ENCODE data around the gene MDM2. TPM values are rescaled to one million over a fixed set of nuclear protein-coding genes. Genes with fewer than 3 reads are reported as not detected.

MDM2 gene
- total RNA-seq, 1 experiment from 2014 or later = 159 TPM

- Mint-ChIP-seq H3K27me3 (ENCODE audit: low read depth) (no peaks in the 10 kb centered on the region; the same call in 1 of the 2 replicates), H3K27ac (no peak overlapping the region), H3K4me1 (peaks cover 0 to 5% of the 10 kb centered on the region in 2 experiments; a peak in 3 of 4 replicates), H3K36me3 (ENCODE audit: insufficient read depth in 1 of 3, low read depth in 3 of 3) (no peaks in the 10 kb centered on the region), H3K9me3 (no peaks in the 10 kb centered on the region), H3K4me3 (no peak overlapping the region)
- no peak overlapping the region for H2BK20ac ChIP-seq (ENCODE audit: low read depth, low read length, poor library complexity, severe bottlenecking)
- no peak overlapping the region for H3K23ac ChIP-seq (ENCODE audit: insufficient read length, low read depth, low read length)
- no peak overlapping the region for H3K14ac ChIP-seq (ENCODE audit: insufficient read depth, low read length)
- H4K5ac ChIP-seq (ENCODE audit: insufficient read length, low read depth, low read length) = no peak overlapping the region
- no peaks in the 10 kb centered on the region for H3K79me1 ChIP-seq (ENCODE audit: insufficient read depth, low read depth, low read length, poor library complexity, severe bottlenecking)
- no peak overlapping the region for H3K56ac ChIP-seq (ENCODE audit: insufficient read length, low read depth, low read length)
- no peak overlapping the region for H2AK5ac ChIP-seq (ENCODE audit: insufficient read length, low read length)
- no peaks in the 10 kb centered on the region for H3K79me2 ChIP-seq (ENCODE audit: insufficient read depth, low read length)
- no peak overlapping the region for H2BK5ac ChIP-seq (ENCODE audit: insufficient read length, low read length)
- no peak overlapping the region for H4K91ac ChIP-seq (ENCODE audit: insufficient read length, low read depth, low read length)
- no peaks in the 10 kb centered on the region for H3K4me1 ChIP-seq (ENCODE audit: insufficient read depth, low read length)
- no peaks in the 10 kb centered on the region for H3K23me2 ChIP-seq (ENCODE audit: insufficient read length, low read depth, low read length, poor library complexity, severe bottlenecking)
- H3K27ac ChIP-seq (ENCODE audit: insufficient read length, low read depth, low read length) = no peak overlapping the region
- H3K27me3 ChIP-seq (ENCODE audit: insufficient read depth, low read length) = no peaks in the 10 kb centered on the region
- H3K4ac ChIP-seq (ENCODE audit: low read depth, low read length) = no peak overlapping the region
- no peak for DNase-seq
- no peak overlapping the region for H2BK12ac ChIP-seq (ENCODE audit: insufficient read length, low read depth, low read length)
- no peak overlapping the region for H2BK120ac ChIP-seq (ENCODE audit: low read depth, low read length, poor library complexity, severe bottlenecking)
- no peak overlapping the region for H3K18ac ChIP-seq (ENCODE audit: insufficient read length, low read depth, low read length)
- no peaks in the 10 kb centered on the region for H3K9me3 ChIP-seq (ENCODE audit: control insufficient read depth, low read depth, low read length)
- no peak overlapping the region for H3K9ac ChIP-seq (ENCODE audit: extremely low read depth, insufficient read length, low read length)
- H3K4me2 ChIP-seq (ENCODE audit: insufficient read depth, insufficient read length, low read length) = no peak overlapping the region
- no CpG with 5 or more reads among the region's 4 CpGs for WGBS (ENCODE audit: extremely low coverage, insufficient read length, low lambda C conversion rate)
- no peak overlapping the region for H2AFZ ChIP-seq (ENCODE audit: low read length)
- TF ChIP-seq, protein P1, sequence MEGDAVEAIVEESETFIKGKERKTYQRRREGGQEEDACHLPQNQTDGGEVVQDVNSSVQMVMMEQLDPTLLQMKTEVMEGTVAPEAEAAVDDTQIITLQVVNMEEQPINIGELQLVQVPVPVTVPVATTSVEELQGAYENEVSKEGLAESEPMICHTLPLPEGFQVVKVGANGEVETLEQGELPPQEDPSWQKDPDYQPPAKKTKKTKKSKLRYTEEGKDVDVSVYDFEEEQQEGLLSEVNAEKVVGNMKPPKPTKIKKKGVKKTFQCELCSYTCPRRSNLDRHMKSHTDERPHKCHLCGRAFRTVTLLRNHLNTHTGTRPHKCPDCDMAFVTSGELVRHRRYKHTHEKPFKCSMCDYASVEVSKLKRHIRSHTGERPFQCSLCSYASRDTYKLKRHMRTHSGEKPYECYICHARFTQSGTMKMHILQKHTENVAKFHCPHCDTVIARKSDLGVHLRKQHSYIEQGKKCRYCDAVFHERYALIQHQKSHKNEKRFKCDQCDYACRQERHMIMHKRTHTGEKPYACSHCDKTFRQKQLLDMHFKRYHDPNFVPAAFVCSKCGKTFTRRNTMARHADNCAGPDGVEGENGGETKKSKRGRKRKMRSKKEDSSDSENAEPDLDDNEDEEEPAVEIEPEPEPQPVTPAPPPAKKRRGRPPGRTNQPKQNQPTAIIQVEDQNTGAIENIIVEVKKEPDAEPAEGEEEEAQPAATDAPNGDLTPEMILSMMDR (conservative IDR thresholded peaks at IDR 0.05) = no peak
- no peaks in the 10 kb centered on the region for H4K20me1 ChIP-seq (ENCODE audit: control insufficient read depth, insufficient read depth, insufficient read length)
- no peak overlapping the region for H2BK15ac ChIP-seq (ENCODE audit: low read depth, low read length)
- H4K8ac ChIP-seq (replicated peaks; ENCODE audit: insufficient read length, low read depth, low read length) = no peak overlapping the region
- H3T11ph ChIP-seq (ENCODE audit: low read length) = no peak overlapping the region
Observed at GRCh38 chr12:68793436-68793835, 14.5 kb upstream of the MDM2 start.
